Vagina (tissue), 2 donors: ENCODE data around the gene KRT14.
A peak's percentile ranks its signal among the peaks of the same experiment; 100 is the strongest.

ENCODE experiments used
- CTCF ChIP-seq, 3 experiments: fragments of 450-650 bp in 2 of 3; fragments of 200-600 bp in 1 of 3; sonication (generic) in 1 of 3; IDR thresholded peaks; one replicate each; pipeline ENCODE4 v1.5.1; 2017 to 2019; ENCODE audit warnings: antibody characterized with exemption in 3 of 3, mild to moderate bottlenecking in 2 of 3, moderate library complexity in 2 of 3
- POLR2A ChIP-seq, 2 donors: fragments of 450-650 bp; IDR thresholded peaks; one replicate each; pipeline ENCODE4 v1.6.1; 2017; ENCODE audit warnings: antibody characterized with exemption in 2 of 2, mild to moderate bottlenecking in 2 of 2, moderate library complexity in 2 of 2
- POLR2AphosphoS5 ChIP-seq, 2 donors: sonication (generic); formaldehyde crosslinking; IDR thresholded peaks; one replicate each; pipeline ENCODE4 v1.9.0; 2017; ENCODE audit warnings: antibody characterized with exemption in 2 of 2, mild to moderate bottlenecking in 2 of 2, low read depth in 1 of 2; ENCODE audit not compliant: insufficient read depth in 1 of 2

- TF ChIP-seq CTCF (IDR thresholded peaks at IDR 0.05) (peak; percentile 74 to 81 (median 76)), POLR2A (IDR thresholded peaks at IDR 0.05) (no peak), POLR2AphosphoS5 (IDR thresholded peaks at IDR 0.05; ENCODE audit: insufficient read depth in 1 of 2, low read depth in 1 of 2) (peak; percentile 60 to 69)
Measured at GRCh38 chr17:41548844-41549595, 37.7 kb downstream of the KRT14 start.
